Mucosa of descending colon (tissue), 3 donors: Measurements from ENCODE around the gene STAC3. TPM values are rescaled to one million over a fixed set of nuclear protein-coding genes. Genes with fewer than 3 reads are reported as not detected.

ENCODE experiments used
- ATAC-seq: fragments of 200-7000 bp; cut with Tn5 transposase; one replicate; pipeline ENCODE4 v1.9.1; 2020; ENCODE audit warnings: mild to moderate bottlenecking, moderate library complexity
- DNase-seq, 3 donors: peaks; one replicate each; pipeline ENCODE4 v3.0.0-alpha.2; 2020
- H3K36me3 ChIP-seq: fragments of 200-600 bp; one replicate; pipeline ENCODE4 v1.8.0; 2021; ENCODE audit warnings: low read depth, mild to moderate bottlenecking
- H3K4me1 ChIP-seq: fragments of 200-600 bp; one replicate; pipeline ENCODE4 v1.8.0; 2021; ENCODE audit warnings: low read depth, mild to moderate bottlenecking
- H3K4me3 ChIP-seq: fragments of 200-600 bp; one replicate; pipeline ENCODE4 v1.8.0; 2021; ENCODE audit warnings: mild to moderate bottlenecking
- H3K9me3 ChIP-seq: fragments of 200-600 bp; one replicate; pipeline ENCODE4 v1.8.0; 2021; ENCODE audit warnings: mild to moderate bottlenecking
- intact Hi-C, 2 donors: fragments of 100-400 bp; cut with DNase I in 1 of 2; cut with micrococcal nuclease in 1 of 2; formaldehyde crosslinking; loops; one replicate each; pipeline versions ENCODE4 v1.11.0 to v1.11.1; 2022; cut with DNase I, micrococcal nuclease
- total RNA-seq, 3 donors: library from RNA; stranded (reverse); fragmentation: NEBNext Ultra II Directional in 2 of 3; extraction: Animal tissue kit (Norgen Biotek cat#: 25700) in 2 of 3; gene quantifications; one replicate each; pipeline versions ENCODE4 v1.2.1 to v1.2.4, GENCODE V29; 2021 to 2023
- TF ChIP-seq, protein P1 (sequence below): fragments of 200-600 bp; IDR thresholded peaks from one replicate; pipeline ENCODE4 v1.8.0; 2022; ENCODE audit warnings: antibody characterized with exemption, mild to moderate bottlenecking
- donor health status: DM: no; HTN: no; CAD: no; lungs with moderate emphysema.
- donor health status: DM: no; HTN: no; CAD: no.
- donor health status: DM: no; HTN: yes; CAD: no.

STAC3 gene
- total RNA-seq, 3 donors from 2014 or later = 2.4 to 4.3 (median 3.3) TPM

DNA sequence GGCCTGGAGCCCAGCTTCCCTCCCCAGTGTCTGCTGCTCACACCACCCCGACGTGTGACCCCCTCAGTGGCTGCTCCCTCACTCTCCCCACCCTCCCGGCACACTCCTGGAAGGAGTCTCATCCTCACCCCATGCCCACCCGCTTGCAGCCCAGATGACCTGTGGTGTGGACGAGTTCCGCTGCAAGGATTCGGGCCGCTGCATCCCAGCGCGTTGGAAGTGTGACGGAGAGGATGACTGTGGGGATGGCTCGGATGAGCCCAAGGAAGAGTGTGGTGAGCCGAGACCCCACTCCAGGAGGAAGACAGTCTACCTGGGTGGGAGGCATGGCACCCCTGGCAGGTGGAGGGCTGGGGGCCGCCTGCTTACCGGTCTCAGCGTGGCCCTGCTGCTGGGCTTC lies 49.4 kb downstream of the STAC3 start:
- H3K4me3 ChIP-seq = no peak overlapping the region
- no peaks in the 10 kb centered on the region for H3K4me1 ChIP-seq
- H3K9me3 ChIP-seq = no peaks in the 10 kb centered on the region
- H3K36me3 ChIP-seq = no peaks in the 10 kb centered on the region
- intact Hi-C loops = no loop called here
- DNase-seq (peak in 1 of 3 donors; percentile 44), ATAC-seq (no peak)
- TF ChIP-seq, protein P1, sequence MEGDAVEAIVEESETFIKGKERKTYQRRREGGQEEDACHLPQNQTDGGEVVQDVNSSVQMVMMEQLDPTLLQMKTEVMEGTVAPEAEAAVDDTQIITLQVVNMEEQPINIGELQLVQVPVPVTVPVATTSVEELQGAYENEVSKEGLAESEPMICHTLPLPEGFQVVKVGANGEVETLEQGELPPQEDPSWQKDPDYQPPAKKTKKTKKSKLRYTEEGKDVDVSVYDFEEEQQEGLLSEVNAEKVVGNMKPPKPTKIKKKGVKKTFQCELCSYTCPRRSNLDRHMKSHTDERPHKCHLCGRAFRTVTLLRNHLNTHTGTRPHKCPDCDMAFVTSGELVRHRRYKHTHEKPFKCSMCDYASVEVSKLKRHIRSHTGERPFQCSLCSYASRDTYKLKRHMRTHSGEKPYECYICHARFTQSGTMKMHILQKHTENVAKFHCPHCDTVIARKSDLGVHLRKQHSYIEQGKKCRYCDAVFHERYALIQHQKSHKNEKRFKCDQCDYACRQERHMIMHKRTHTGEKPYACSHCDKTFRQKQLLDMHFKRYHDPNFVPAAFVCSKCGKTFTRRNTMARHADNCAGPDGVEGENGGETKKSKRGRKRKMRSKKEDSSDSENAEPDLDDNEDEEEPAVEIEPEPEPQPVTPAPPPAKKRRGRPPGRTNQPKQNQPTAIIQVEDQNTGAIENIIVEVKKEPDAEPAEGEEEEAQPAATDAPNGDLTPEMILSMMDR = no peak

DNA sequence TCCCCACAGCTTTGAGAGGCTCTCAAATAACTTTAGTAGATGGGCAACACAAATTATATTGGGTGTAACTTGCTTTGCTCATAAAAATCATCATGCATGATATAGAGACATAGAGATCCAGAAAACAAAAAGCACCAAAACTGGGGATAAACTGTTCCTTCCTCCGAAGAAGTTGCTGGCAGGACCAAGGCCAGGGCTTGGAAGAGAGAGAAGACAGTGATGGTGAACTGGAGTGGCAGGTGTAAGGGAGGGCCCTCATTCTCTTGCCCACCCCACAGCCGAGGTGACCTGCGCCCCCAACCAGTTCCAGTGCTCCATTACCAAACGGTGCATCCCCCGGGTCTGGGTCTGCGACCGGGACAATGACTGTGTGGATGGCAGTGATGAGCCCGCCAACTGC lies 49.8 kb downstream of the STAC3 start:
- Histone ChIP-seq H3K4me1 (no peaks in the 10 kb centered on the region), H3K36me3 (no peaks in the 10 kb centered on the region), H3K4me3 (no peak overlapping the region), H3K9me3 (no peaks in the 10 kb centered on the region)
- no peak for ATAC-seq
- TF ChIP-seq, protein P1 = no peak
- intact Hi-C loops = no loop called here
- DNase-seq = no peak

DNA sequence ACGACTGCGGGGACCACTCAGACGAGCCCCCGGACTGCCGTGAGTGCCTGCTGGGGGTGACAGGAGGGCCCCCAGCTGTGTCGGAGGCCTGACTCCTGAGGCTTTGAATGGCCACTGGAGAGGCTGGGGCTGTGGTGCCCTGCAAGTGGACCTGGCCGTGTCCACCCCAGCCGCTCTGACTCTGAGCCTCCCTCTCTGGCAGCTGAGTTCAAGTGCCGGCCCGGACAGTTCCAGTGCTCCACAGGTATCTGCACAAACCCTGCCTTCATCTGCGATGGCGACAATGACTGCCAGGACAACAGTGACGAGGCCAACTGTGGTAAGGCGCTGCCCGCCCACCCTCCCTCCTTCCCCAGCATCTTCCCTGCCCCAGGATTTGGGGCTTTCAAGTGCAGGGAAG lies 50.5 kb downstream of the STAC3 start:
- intact Hi-C loops = no loop called here
- Histone ChIP-seq H3K4me3 (no peak overlapping the region), H3K36me3 (no peaks in the 10 kb centered on the region), H3K4me1 (no peaks in the 10 kb centered on the region), H3K9me3 (no peaks in the 10 kb centered on the region)
- DNase-seq (no peak), ATAC-seq (no peak)
- TF ChIP-seq, protein P1 = no peak

DNA sequence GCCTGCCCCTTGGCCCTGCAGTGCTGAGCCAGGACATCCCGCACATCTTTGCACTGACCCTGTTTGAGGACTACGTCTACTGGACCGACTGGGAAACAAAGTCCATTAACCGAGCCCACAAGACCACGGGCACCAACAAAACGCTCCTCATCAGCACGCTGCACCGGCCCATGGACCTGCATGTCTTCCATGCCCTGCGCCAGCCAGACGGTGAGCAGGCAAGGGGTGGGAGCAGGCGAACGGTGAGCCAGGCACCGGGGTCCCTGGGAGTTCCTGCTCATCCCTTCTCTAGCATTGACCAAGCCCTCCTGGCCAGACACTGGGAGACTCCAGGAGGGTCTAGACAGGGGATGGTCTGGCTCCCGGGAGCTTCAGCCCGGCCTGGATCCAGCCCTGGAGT lies 51.8 kb downstream of the STAC3 start:
- Histone ChIP-seq H3K9me3 (no peaks in the 10 kb centered on the region), H3K4me3 (no peak overlapping the region), H3K4me1 (no peaks in the 10 kb centered on the region), H3K36me3 (peaks cover 2% of the 10 kb centered on the region)
- DNase-seq (peak in 1 of 3 donors; percentile 41), ATAC-seq (no peak)
- intact Hi-C loops = no loop called here
- TF ChIP-seq, protein P1 = no peak

DNA sequence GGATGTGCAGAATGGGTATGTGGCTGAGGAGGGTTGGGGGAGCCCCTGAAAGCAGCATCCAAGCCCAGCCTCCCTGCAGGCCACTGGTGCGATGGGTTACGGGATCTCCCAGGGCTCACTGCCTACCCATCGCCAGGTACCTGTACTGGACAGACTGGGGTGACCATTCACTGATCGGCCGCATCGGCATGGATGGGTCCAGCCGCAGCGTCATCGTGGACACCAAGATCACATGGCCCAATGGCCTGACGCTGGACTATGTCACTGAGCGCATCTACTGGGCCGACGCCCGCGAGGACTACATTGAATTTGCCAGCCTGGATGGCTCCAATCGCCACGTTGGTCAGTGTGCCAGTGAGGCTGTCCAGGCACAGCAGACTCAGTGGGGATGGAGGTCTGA lies 52.7 kb downstream of the STAC3 start:
- no peak for ATAC-seq
- peaks cover 10% of the 10 kb centered on the region for H3K36me3 ChIP-seq
- TF ChIP-seq, protein P1 = no peak
- no peaks in the 10 kb centered on the region for H3K9me3 ChIP-seq
- intact Hi-C loops = no loop called here
- DNase-seq = no peak
- H3K4me1 ChIP-seq = no peaks in the 10 kb centered on the region
- no peak overlapping the region for H3K4me3 ChIP-seq

DNA sequence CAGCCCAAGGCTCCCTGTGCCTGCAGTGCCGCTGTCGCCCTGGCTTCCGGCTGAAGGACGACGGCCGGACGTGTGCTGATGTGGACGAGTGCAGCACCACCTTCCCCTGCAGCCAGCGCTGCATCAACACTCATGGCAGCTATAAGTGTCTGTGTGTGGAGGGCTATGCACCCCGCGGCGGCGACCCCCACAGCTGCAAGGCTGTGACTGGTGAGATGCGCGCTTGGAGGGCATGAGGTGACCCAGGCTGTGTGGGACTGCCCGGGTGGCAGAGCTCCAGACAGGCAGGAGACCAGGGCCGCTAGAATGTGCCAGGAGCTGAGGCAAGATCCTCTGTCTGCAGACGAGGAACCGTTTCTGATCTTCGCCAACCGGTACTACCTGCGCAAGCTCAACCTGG lies 54.0 kb downstream of the STAC3 start:
- Histone ChIP-seq H3K36me3 (peaks cover 12% of the 10 kb centered on the region), H3K9me3 (no peaks in the 10 kb centered on the region), H3K4me3 (no peak overlapping the region), H3K4me1 (no peaks in the 10 kb centered on the region)
- peak in 1 of 3 donors; percentile 41 for DNase-seq
- intact Hi-C loops = no loop called here
- TF ChIP-seq, protein P1 = no peak
- ATAC-seq = no peak
